Limb (tissue), 2 donors: ENCODE measurements around the gene RTN4IP1.

Source experiments
- DNase-seq, 2 donors: peaks; one replicate each; pipeline ENCODE4 v3.0.0-alpha.2; 2016; ENCODE audit errors: extremely low spot score in 2 of 2

RTN4IP1 gene

DNA sequence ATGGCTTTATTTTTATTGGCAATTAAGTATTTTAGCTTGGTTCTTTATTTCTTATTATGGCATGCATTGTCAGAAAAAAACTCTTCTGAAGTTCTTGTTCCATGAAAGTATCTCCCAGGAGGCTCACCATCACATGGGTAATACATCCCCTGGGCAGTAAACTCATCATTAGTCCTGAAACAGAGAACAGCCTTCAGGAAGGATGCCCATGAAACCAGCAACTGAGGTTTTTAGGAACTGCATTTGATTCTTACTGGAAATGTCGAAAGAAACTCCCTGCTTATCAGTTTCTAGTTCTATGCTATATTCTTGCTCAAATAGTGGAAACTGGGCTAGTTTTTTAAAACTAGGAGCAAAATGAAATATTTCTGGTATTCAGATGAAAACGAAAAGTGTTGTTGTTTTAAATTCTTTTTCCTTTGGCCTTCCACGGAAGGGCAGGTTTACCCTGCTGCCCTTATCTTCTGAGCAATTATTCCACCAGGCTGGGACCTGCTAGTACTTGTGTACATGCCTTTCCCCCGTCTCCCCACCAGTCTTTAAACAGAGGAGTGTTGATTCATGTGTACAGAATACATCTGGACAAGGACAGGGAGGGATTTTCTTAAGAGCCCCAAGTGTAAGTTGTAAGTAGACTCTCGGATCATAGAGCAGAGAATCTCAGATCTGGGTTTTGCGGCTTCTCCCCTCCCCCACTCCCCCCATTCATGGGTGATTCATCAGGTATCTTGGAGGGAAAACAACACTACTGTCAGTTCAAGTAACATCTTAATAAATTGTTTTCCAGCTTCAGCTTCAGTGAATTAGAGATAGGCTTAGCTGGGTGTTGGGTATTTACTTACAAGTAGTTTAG, 81.5 kb downstream of the RTN4IP1 start:
- no peak for DNase-seq

DNA sequence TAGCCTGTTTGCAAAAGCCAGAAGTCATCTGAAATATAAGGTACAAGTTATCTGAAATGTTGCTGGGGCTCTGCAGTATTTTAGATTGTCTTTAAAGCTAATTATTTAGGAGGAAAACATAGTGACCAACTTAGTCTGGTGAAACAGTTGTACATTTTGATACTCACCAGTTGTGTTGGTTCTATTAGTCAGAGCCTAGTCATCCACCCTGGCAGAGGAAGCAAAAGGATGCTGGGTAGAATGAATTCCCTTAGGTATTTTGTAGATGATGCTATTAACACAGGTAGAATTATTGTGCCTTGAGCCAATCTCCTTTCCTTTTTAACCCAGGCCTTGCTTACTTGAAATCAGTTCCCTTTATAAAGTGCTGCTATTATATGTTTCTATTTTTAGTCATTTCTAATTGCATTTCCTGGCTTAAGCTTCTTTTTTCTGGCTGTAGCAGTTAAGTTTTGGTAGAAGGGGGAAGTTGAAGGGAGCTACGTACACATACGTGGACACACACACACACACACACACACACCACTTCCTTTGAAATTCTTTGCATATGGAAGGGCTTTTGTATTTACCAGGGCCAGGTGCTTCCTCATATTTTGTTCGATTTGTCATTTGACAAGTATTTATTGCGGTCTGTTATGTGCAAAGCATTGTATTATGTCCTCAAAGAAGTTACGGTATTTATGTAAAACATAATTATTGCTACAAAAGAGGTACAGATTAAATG, 82.4 kb downstream of the RTN4IP1 start:
- DNase-seq, result no peak

DNA sequence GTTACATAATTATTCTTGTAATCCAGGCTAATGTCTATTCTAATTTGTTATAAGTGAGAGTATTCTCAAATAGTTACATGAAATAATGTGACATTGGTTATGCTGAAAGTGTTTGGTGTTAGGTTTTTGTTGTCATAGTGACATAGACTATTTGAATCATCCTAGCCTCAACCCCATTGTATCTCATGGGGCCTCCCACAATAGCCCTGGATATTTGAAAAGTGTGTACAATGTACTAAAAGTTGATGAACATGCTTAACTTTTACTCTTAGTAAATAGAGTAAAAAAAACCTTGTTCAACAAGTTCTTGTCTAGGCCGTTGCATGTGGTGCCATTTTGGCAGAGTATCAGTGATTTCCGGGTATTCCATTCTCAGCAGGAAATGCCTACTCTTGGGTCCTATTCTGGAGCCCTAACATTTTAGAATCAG, 83.0 kb downstream of the RTN4IP1 start:
- DNase-seq, result no peak

DNA sequence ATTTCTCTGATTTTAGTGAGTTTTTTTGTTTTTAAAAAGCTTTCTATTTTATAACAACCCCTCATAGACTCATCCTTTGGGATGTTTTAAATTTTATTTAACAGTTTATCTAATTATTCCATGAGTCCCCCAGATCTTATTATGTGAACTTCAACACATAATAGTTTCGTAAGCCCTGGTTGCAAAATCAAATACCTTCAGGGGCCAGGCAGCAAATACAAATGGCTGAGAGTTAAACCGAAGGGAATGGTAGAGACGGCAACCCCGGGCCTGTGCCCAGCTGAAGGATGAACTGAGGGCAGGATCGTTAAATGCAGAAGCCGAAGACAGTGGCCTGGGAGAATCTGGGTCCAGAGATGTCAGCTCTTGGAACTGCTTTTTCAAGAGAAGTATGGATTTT, 88.4 kb downstream of the RTN4IP1 start:
- no peak for DNase-seq

DNA sequence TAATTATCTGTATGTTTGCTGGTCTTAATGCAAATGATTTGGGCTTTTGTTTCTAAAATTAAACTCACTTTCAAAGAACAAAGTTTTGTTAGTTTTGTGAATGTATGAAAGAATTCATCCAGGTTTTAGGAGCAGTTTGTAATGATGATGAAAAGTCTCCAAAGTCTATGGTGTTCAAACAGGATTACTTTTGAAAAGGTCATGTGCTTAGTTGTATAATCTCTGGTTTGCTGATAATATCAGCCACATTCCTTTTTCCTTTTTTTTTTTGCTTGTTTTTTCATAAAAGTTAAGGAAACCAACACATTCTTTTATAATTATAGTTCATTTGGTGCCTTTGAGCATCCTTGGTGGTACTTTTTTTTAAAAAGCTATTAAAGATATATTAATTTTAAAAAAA, 88.9 kb downstream of the RTN4IP1 start:
- DNase-seq, result no peak

DNA sequence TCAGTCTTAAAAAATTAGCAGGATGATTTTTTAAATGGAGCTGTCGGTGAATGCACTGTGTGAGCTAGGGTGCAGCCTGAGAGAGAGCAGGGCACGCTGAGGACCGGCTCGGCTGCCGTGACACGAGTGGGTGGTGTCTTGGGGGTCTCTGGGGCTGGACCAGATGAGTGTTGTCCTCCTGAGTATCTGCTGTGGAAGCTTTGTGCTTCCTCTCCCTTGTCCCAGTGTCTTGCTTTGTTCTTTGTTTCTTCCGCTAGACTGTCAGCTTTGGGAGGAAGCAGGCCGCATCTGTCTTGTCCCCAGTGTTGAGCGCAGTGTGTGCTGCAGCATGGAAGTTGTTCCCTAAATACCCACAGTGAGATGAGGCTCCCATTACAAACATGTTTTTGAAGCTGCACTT, 89.4 kb downstream of the RTN4IP1 start:
- DNase-seq, result no peak

DNA sequence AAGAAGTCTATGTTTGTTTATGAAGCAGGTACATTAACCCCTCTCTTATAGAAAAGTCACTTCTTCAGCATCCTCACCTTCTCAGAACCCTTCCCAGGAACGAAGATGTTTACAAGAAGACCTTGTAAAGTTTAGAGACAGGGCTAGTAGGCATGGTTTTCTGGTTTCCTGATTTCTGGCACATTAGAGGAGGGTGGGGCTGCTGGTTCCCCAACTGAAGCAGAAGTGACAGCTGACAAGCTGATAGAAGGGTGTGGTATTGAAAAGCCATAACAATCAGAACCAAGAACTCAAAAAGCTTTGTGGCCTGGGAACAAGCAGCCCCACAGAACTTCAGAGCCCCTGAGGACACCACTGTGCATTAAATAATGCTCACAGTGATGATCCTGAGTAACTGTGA, 91.2 kb downstream of the RTN4IP1 start:
- DNase-seq, result no peak

DNA sequence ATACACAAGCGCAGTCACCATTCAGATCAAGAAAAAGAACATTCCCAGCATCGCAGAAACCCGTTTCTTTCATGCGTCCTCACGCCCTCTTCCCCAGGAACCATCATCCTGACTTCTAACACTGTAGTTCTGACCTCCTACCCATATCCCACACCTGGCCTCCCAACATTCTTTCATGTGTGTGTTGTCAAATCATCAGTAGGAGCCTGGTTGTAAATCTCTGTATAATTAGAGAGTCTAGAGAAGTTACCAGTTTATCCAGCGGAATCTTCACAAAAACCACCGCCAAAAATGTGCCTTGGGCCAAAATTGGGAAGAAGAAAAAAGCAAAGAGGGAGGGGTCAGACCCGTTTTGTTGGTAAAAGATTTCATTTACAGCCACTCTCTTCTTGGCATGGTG, 91.6 kb downstream of the RTN4IP1 start:
- no peak for DNase-seq

DNA sequence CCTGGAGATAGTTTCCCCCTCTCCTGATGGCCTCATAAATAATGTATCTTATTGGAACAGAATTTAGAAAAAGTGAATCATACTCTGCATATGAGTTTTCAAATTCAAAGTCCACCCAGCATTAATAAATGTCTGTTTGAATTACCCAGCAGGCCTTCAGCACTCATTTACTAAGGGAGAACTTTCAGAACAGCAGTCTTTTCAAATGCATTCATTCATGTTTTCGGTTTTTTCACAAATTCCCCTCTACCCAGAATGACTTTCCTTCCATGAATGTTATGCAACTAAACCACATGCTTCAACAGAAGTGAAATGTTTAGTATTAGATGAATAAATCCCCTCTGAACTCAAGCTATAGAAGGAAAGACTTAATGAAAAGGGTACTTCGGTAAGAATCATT, 92.4 kb downstream of the RTN4IP1 start:
- no peak for DNase-seq

DNA sequence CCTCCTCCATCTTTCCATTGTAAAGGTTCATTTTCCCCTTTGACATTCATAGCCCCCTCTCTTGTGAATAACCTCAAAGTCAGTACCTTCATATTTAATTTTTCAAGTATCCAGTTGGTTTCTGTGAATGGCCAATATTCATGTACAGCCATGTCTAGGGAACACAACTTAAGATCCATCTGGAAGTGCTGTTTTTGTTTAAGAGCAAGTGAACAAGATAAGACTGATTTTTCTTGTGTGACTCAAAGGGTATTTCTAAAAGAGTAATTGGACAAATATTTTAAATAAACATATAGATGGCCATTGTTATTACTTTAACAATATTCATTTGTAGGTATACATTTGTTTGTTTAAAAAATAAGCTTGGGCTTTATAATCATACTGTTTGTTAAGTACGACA, 92.9 kb downstream of the RTN4IP1 start:
- DNase-seq, result no peak

DNA sequence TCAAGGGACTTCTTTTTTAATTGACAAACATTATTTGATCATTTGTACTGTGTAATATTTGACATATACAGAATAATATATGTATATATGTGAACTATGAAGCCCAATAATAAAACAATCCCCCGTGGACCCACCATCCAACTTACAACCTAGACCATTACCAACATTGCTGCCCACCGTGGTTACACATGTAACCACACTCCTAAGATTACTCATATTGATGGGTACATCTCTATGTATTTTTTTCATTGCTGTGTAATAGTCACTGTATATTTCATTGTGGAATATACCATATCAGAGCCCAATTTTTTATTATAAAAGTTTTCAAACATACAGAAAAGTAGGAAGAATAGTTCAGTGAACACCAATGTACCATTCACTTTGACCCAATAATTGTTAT, 94.3 kb downstream of the RTN4IP1 start:
- DNase-seq, result no peak

DNA sequence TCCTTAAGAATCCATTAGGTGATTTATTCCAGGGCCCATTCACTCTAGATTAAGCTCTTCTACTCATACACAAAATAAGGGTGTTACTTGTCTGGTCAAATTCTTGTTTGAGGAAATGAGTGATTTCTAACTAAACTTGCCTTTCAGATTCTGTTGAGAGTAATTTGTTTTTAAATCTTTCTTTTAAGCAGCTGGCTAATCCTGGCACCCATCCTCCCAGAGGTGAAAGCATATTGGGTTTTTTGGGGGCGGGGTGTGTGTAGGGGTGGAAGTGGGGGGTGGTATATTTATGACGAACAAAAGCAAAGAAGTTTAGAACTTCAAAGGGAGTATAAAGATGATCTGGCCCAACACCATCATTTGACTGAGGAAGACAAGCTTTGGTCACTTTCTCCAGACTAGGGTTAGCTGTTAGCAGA, 94.7 kb downstream of the RTN4IP1 start:
- no peak for DNase-seq

DNA sequence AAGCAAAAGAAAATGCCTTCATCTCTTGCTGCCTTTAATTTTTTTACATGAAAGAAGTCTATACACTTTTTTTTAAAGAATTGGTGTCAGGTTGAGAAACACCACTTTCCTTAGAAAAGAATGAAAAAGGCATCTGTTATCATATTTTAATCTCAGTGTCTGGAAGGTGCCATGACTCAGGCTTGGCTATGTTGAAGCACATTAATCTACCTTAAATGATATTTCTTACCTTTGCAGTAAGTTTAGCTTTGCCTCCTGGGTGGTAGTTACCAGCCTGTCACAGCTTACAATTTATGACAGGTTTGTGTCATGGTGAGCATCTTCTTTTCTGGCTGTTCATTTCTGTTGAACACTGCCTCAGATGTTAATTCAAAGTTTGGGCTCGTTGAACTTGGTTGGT, 95.3 kb downstream of the RTN4IP1 start:
- no peak for DNase-seq

DNA sequence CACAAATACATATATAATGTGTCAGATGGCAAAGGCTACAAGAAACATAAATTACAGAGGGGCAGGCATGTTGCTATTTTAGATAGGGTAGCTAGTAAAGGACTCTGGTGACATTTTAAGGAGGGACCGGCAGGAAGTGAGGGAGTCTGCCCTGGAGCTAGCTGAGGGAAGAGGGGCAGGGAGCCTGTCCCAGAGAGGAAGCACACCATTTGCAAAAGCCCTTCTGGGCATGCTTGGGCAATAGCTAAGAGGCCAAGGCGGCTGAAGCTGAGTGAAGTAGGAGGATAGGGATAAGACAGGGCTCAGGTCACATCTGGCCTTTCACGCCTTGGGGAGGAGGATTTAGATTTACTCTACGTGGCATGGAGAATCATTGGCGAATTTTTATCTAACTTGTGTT, 96.2 kb downstream of the RTN4IP1 start:
- no peak for DNase-seq

DNA sequence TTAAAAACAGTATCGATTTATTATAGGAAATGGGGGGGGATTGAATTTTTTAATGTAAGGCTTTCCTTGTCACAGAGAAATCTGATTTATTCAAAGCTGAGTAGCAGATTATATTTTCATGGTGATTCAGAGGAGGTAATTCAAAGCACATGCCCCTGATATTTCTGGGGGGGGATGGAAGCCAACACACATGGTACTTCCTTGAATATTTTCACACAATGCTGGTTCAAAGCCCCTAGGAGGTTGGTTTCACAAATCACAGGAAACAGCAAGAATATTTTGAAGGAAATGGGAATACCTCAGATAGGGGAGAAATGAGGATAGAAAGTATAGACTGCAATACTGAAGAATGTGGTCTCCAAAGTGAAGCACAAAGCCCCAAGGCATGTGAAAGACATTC, 98.8 kb downstream of the RTN4IP1 start:
- no peak for DNase-seq

DNA sequence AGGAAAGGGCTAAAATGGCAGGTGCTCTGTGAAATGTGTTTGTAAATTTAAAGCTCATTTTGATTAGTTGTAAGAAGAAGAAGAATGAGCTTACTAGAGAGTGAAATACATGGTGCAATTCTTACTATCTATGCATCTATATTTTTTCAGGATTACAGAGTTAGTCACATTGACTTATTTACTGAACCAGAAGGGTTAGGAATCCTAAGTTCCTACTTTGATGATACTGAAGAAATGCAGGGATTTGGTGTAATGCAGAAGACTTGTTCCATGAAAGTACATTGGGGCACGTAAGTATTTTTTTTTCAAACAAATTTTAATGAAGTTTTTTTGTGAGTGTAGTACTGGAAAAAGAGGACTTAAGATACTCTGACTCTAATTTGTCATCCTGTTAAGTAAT, 99.3 kb downstream of the RTN4IP1 start:
- DNase-seq, result no peak

DNA sequence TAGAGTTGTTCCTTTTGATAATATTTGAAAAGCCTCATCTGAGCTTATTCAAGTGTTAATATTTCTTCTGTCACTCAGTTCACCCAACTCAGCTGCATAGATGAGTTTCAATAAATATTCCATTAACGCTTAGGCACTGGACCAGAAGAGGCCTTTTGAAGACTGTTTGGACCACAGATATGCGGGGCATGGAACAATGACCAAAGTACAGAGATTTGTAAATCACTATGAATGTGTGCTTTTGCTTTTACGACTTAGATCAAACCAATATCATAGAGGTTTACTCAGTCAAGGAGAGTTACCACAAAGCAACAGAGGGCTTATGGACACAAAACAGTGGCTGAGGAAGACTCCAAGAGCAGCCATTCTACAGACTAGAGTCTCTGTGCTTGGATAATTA, 99.9 kb downstream of the RTN4IP1 start:
- no peak for DNase-seq

DNA sequence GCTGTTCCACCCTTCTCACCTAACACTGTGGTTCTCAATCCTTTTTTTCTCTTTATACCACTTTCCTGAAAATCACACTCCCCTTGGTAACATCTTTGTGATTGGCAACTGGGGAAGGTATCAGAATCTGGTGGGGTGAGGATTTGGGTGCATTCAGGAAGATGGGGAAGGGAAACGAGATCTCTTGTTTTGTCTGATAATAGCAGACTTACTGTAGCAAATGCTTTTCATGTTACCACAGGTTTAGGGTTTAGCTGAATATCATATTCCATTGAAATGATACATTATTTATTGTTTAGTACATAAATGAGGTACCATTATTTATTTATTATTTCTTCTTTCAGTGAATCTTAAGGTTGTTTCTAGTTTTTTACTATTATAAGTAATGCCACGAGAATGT, 100.8 kb downstream of the RTN4IP1 start:
- no peak for DNase-seq

DNA sequence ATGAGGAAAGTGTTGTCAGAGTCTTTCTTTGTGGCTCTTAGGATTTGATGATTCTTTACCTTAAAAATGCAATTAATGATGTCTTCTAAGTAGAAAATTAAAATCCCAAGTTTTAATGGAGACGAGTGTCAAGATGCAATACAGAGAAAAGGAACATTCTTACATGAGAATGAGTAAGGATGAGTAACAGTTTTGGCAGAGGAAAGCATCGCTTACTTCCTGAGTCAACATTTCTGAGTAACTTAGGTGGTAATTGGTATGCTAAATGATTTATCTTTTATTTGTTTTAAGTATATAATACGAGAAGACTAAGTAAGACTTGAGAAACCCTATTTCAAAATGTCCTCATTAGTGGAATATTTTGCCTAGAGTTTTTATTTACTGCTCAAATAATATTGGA, 101.3 kb downstream of the RTN4IP1 start:
- DNase-seq, result no peak

DNA sequence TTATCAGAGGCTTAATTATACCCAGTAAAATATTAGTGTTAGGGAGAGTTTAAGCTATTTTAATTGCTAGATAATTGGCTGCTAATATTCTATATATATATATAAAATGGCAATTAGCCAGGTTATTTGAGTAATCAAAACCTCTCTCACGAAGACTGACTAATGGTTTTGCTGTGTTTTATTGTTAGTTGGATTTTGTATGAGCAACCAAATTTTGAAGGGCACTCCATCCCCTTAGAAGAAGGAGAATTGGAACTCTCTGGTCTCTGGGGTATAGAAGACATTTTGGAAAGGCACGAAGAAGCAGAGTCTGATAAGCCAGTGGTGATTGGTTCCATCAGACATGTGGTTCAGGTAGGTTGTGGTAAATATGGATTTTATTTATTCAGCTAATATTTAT, 102.2 kb downstream of the RTN4IP1 start:
- no peak for DNase-seq

DNA sequence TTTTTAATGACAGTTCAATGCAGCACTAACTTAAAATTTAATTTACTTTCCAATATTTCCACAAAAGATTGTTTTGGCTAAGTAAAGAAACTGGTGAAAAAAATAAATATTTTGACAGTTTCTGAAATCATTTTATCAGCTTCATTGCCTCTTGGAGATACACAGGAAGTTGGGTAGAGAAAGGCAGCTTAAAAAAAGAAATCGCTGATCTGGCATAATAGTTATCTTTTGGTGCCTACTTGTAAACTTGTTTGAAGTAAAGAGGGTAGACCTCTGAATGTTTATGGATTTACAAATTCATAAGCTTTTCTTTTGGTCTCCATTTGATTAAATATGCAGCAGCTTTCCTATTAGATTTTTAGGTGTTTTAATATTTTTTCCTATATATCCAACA, 103.4 kb downstream of the RTN4IP1 start:
- DNase-seq, result no peak

DNA sequence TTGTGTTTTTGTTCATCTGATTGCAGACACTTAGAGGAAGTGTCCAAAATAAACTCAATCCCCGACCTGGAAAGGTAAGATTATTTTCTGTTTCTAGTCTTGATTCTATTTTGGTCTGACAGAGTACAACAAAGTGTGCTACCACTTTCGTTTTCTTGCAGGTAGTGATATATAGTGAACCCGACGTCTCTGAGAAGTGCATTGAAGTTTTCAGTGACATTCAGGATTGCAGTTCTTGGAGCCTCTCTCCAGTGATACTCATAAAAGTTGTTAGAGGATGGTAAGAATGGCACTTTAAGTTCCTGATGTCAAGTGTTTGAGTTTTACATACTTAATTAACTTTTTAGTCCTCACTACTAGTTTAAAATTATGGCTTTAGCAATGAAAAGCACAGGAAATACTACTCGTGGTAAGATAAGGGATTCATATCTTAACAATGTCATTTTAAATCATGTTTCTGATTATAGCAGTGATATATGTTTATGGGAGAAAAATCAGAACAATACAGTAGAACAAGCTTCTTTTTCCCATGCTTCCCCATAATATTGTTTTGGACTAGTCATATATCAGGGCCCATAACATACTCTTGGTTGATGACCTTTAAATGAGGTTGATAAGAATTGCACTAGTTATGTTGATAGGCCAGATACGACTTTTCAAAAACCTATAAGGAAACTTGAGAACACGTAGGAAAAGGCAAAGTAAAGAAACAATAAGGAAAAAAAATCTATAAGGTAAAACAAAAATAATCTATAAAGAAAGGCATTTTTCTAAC, 104.0 kb downstream of the RTN4IP1 start:
- no peak for DNase-seq
